AG08395 (cell line): ENCODE measurements around the gene MRM3.
"Not testable (repeated sequence)": the region's sequence is repeated elsewhere in the genome, so short reads cannot be mapped to it uniquely, and the experiment has no call there.

Experiments
- DNase-seq: peaks from one replicate; pipeline ENCODE4 v3.0.0; 2012; ENCODE audit warnings: mixed read lengths, low spot score

MRM3 gene

DNA sequence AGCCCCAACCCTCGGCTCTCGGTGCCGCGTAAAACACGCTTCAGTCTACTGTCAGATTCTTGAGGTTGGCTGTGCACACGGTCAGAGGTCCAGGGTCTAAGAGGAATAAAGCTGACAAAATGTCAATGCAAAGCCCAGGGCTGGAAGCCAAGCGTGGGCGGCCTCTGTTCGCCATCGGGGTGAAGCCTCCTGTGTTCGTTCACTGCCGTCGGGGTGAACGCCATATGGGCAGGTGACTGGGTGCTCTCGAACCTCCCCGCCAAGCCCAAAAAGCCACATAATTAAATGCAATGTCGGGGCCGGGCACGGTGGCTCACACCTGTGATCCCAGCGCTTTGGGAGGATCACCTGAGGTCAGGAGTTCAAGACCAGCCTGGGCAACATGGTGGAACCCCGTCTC is 44.6 kb downstream of the MRM3 start:
- no peak for DNase-seq

DNA sequence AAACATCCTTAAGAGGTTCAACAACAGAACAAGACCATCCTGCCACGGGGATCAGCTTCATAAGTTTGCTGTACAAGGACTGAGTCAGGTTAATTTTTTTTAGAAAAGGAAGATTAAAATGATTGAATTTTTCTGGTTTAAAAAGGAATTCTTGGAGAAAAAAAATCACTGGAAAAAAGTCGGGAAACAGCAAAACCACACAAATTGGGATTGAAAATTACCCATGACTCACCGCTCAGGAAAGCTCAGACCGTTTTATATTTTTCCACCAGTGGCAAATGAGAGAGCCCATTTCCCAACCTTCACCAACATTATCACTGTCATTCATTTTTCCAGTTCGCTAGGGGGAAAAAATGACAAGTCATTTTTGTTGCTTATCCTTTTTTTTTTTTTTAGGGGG is 46.6 kb downstream of the MRM3 start:
- DNase-seq = peak; percentile 60

DNA sequence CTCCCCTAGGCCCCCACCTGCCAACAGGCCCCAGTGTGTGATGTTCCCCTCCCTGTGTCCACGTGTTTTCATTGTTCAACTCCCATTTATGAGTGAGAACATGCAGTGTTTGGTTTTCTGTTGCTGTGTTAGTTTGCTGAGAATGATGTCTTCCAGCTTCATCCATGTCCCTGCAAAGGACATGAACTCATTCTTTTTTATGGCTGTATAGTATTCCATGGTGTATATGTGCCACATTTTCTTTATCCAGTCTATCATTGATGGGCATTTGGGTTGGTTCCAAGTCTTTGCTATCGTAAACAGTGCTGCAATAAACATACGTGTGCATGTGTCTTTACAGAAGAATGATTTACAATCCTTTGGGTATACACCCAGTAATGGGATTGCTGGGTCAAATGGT is 47.5 kb downstream of the MRM3 start:
- DNase-seq = not testable (repeated sequence)

DNA sequence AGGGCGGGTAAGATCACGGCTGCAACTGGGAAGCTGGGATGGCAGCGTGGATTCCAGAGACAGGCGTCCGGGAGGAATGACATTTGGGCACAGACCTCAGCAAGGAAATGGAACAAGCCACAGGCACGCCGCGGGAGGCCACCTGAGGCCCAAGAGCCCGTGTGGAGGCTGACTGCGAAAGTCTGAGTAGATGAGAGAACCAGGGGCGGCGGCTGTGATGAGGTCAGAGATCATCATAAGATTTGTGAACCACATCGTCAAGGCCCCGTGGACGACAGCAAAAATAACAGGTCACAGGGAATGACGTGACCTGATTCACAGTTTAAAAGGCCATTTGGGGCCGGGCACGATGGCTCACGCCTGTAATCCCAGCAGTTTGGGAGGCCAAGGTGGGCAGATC is 48.2 kb downstream of the MRM3 start:
- DNase-seq = no peak

GRCh38 chr17:830950-831349 is 48.8 kb downstream of the MRM3 start:
- DNase-seq = no peak

DNA sequence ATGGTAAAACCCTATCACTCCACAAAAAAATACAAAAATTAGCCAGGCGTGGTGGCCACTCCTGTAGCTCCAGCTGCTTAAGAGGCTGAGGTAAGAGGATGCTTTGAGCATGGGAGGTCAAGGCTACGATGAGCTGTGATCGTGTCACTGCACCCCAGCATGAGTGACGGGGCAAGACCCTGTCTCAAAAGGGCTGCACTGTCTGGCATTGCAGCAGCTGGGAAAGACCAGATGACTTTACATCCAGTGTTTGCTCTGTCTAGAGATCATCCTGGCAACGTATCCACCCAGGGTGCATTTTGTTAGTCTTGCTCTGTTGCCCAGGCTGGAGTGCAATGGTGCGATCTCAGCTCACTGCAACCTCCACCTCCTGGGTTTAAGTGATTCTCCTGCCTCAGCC is 52.0 kb downstream of the MRM3 start:
- DNase-seq = no peak

DNA sequence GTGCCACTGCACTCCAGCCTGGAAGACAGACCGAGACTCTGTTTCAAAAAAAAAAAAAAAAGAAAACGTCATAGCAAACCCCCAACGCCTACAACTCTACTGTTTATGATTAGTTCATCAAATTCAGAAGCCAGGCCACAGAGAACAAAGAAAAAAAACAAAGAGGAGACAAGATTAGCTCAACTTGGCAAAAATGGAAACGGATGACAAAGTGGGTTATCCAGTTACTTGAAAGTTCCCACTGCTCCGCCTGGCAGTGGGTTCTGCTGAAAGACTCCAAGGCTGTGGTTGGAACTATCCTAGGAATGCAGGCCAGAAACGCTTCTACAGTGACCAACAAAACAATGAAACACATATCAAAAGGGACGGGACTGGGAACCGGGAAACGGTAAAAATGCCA is 53.1 kb downstream of the MRM3 start:
- DNase-seq = peak; percentile 91

DNA sequence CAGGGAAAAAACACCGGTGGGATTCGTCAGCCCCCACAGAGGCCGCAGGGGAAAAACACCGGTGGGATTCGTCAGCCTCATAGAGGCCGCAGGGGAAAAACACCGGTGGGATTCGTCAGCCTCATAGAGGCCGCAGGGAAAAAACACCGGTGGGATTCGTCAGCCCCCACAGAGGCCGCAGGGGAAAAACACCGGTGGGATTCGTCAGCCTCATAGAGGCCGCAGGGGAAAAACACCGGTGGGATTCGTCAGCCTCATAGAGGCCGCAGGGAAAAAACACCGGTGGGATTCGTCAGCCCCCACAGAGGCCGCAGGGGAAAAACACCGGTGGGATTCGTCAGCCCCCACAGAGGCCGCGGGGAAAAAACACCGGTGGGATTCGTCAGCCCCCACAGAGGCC is 53.6 kb downstream of the MRM3 start:
- DNase-seq = not testable (repeated sequence)

DNA sequence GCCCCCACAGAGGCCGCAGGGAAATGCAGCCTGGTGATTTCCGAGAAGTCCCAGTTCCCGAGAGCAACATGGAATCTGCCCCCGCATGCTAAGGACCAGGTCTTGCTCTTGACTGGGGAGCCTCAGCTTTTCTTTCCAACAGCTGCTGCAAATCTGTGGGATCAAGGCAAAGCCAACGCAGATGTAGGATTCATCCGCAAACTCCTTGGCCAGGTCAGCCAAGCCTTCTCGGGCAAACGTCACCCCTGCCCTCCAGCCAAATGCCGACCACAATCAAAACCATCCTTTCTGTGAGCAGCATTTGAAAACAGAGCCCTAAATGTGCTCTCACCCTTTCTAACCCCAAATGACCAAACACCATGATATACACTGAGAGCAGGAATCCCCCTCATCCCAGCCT is 54.0 kb downstream of the MRM3 start:
- peak; percentile 72 for DNase-seq

GRCh38 chr17:838486-838885 is 56.3 kb downstream of the MRM3 start:
- no peak for DNase-seq

- DNase-seq = no peak
These were observed 59.2 kb downstream of the MRM3 start for GRCh38 chr17:841313-841712.
